OCI-LY3 (cell line): ENCODE data around the gene PIAS4.

Experiments
- EZH2phosphoT487 ChIP-seq: fragments of 200-600 bp; shearing (Covaris generic); IDR thresholded peaks from 2 replicates; pipeline ENCODE4 v1.6.1; 2018; ENCODE audit warnings: antibody characterized with exemption, mixed run types, low read depth
- TF ChIP-seq, protein P1 (sequence below): fragments of 200-600, 300-600 bp; sonication (generic); IDR thresholded peaks from 2 replicates; pipeline ENCODE4 v1.5.1; 2014; ENCODE audit warnings: antibody characterized with exemption, low read length, low read depth

DNA sequence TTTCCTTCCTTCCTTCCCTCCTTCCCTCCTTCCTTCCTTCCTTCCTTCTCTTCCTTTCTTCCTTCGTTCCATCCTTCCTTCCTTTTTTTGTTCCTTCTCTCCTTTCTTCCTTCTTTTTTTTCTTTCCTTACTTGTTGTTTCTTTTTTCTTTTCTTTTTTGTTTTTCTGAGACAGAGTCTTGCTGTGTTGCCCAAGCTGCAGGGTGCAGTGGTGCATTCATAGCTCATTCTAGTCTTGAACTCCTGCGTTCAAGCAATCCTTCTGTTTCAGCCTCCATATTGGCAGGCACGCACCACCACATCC lies 16.8 kb upstream of the PIAS4 start:
- TF ChIP-seq, protein P1, sequence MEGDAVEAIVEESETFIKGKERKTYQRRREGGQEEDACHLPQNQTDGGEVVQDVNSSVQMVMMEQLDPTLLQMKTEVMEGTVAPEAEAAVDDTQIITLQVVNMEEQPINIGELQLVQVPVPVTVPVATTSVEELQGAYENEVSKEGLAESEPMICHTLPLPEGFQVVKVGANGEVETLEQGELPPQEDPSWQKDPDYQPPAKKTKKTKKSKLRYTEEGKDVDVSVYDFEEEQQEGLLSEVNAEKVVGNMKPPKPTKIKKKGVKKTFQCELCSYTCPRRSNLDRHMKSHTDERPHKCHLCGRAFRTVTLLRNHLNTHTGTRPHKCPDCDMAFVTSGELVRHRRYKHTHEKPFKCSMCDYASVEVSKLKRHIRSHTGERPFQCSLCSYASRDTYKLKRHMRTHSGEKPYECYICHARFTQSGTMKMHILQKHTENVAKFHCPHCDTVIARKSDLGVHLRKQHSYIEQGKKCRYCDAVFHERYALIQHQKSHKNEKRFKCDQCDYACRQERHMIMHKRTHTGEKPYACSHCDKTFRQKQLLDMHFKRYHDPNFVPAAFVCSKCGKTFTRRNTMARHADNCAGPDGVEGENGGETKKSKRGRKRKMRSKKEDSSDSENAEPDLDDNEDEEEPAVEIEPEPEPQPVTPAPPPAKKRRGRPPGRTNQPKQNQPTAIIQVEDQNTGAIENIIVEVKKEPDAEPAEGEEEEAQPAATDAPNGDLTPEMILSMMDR, result no peak
- no peak for TF ChIP-seq EZH2phosphoT487
